Fibroblast of the aortic adventitia (primary cell): ENCODE data around the gene FCN2. TPM values are rescaled to one million over a fixed set of nuclear protein-coding genes. Genes with fewer than 3 reads are reported as not detected.

ENCODE experiments used
- DNase-seq: peaks from one replicate; pipeline ENCODE4 v3.0.0-alpha.2; 2010; ENCODE audit warnings: low read depth
- H3K4me3 ChIP-seq: 2 replicates; pipeline ENCODE4 v1.5.1; 2011; ENCODE audit warnings: low read depth, mild to moderate bottlenecking, control low read depth, low read length, moderate library complexity
- CTCF ChIP-seq: IDR thresholded peaks from 2 replicates; pipeline ENCODE4 v1.5.1; 2011; ENCODE audit warnings: mild to moderate bottlenecking, low read length, control low read depth, inconsistent platforms; ENCODE audit not compliant: insufficient read depth
- total RNA-seq: library from RNA; depleted of rRNA; stranded (reverse); fragments of >200 nt; gene quantifications from 2 replicates; pipeline ENCODE4 v1.2.3, GENCODE V29; 2012; ENCODE audit warnings: low replicate concordance

Gene FCN2
- total RNA-seq, 1 donor = not detected

DNA sequence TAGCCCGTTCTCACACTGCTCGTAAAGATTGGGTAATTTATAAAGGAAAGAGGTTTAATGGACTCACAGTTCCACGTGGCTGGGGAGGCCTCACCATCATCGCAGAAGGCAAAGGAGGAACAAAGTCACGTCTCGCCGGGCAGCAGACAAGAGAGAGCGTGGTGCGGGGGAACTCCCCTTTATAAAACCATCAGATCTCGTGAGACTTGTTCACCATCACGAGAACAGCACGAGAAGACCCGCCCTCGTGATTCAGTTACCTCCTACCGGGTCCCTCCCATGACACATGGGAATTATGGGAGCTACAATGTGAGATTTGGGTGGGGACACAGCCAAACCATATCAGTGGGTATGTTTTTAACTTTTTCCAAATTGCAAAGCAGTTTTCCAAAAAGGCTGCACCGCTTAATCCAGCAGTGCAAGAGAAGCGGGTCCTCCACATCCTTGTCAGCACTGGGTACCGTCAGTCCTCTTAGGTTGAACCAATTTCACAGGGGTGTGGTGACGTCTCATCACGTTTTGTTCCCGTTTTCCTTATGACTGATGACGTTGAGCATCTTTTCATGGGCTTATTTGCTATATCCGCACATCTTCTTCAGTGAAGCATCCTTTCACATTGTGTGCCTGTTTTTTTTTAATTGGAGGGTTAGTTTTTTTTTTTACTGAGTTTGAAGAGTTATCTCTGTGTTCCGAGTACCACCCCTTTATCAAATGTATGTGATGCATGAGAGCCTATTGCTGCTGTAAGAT, 8.0 kb upstream of the FCN2 start:
- H3K4me3 ChIP-seq = no peak overlapping the region
- DNase-seq = no peak
- TF ChIP-seq CTCF = no peak

DNA sequence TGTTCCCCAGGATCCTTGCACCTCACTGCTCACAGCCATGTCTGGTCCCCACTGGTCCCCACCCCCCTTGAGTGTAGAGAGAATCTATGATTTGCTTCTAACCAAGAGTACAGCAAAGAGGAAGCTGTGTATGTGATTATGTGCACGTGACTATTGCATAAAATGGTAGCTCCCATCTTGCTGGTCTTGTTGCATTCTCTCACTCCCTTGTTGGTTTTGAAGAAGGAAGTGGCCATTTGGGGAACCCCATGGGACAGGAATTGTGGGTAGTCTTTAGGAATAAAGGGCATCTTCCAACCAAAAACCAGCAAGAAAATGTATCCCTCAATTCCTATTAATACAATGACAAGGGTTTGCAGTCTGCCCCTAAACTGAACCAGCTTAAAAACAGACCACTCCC, 5.2 kb upstream of the FCN2 start:
- no peak for DNase-seq
- no peak for TF ChIP-seq CTCF
- H3K4me3 ChIP-seq = no peak overlapping the region

GRCh38 chr9:134877541-134877940, 3.1 kb upstream of the FCN2 start:
- DNase-seq = no peak
- H3K4me3 ChIP-seq = no peak overlapping the region
- no peak for TF ChIP-seq CTCF

- no peak for DNase-seq
- no peak for TF ChIP-seq CTCF
- H3K4me3 ChIP-seq = no peak overlapping the region
Measured at GRCh38 chr9:134879664-134880483, 736 bp upstream of the FCN2 start.

- TF ChIP-seq CTCF = no peak
- H3K4me3 ChIP-seq = no peak overlapping the region
- DNase-seq = no peak
Measured at GRCh38 chr9:134881313-134881670, 682 bp downstream of the FCN2 start.

DNA sequence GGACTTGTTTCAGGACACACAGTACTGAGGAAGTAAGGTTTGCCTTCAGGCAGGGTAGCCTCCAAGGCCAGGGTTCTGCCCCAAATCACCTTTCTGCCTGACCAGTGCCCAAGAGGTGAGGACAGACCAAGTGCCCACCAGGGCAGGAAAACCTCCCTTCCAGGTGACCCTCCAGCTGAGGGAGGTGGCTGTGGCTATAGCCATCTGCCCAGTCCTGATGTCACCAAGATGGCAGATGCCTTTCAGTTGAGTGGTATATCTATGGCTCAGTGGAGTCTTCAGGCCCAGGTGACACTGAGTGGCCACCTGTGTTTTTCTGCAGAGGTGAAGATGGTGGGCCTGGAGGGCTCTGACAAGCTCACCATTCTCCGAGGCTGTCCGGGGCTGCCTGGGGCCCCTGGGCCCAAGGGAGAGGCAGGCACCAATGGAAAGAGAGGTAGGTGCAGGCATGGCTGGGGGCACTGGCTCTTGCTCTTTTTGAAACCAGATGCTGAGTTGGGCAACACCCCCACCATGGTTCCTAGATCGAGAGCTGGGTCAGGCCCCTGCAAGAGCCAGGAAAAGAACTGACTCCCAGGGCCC, 1.7 kb downstream of the FCN2 start:
- H3K4me3 ChIP-seq = no peak overlapping the region
- TF ChIP-seq CTCF = no peak
- no peak for DNase-seq
